SK-N-SH treated with all-trans-retinoic acid at 6 μM for 48 hours (cell line): Measurements from ENCODE around the gene CD79A.

ENCODE experiments used
- BACH2 ChIP-seq: fragments of 250-450 bp; sonication (Bioruptor Pico); IDR thresholded peaks from 2 replicates; pipeline ENCODE4 v1.9.0; 2021; ENCODE audit warnings: mild to moderate bottlenecking, borderline replicate concordance
- ISL1 ChIP-seq: fragments of 250-450 bp; sonication (Bioruptor Pico); IDR thresholded peaks from 2 replicates; pipeline ENCODE4 v2.1.2; 2022; ENCODE audit warnings: mild to moderate bottlenecking, moderate library complexity
- TOX ChIP-seq: fragments of 250-450 bp; sonication (Bioruptor Pico); IDR thresholded peaks from 2 replicates; pipeline ENCODE4 v1.8.0; 2021; ENCODE audit warnings: mild to moderate bottlenecking, moderate library complexity, borderline replicate concordance
- ZFP30 ChIP-seq: fragments of 450-650 bp; formaldehyde crosslinking; IDR thresholded peaks from 2 replicates; pipeline ENCODE4 v1.5.0; 2022; ENCODE audit warnings: mild to moderate bottlenecking, moderate library complexity
- ZNF565 ChIP-seq: fragments of 450-650 bp; formaldehyde crosslinking; conservative IDR thresholded peaks from 2 replicates; pipeline ENCODE4 v1.5.0; 2020; ENCODE audit warnings: low read depth, mild to moderate bottlenecking, moderate library complexity
- ZNF70 ChIP-seq: fragments of 450-650 bp; formaldehyde crosslinking; IDR thresholded peaks from 2 replicates; pipeline ENCODE4 v1.5.0; 2020; ENCODE audit warnings: mild to moderate bottlenecking, moderate library complexity
- TF ChIP-seq, protein P1 (sequence below): fragments of 250-450 bp; sonication (Bioruptor Pico); IDR thresholded peaks from 2 replicates; pipeline ENCODE4 v1.8.0; 2020; ENCODE audit warnings: mild to moderate bottlenecking, moderate library complexity, borderline replicate concordance

- TF ChIP-seq BACH2 (CRISPR knock-in tag) (no peak), ZNF70 (no peak), ZNF565 (CRISPR knock-in tag) (no peak), ISL1 (CRISPR knock-in tag) (no peak), ZFP30 (CRISPR knock-in tag) (no peak), TOX (CRISPR knock-in tag) (no peak)
- TF ChIP-seq, protein P1, sequence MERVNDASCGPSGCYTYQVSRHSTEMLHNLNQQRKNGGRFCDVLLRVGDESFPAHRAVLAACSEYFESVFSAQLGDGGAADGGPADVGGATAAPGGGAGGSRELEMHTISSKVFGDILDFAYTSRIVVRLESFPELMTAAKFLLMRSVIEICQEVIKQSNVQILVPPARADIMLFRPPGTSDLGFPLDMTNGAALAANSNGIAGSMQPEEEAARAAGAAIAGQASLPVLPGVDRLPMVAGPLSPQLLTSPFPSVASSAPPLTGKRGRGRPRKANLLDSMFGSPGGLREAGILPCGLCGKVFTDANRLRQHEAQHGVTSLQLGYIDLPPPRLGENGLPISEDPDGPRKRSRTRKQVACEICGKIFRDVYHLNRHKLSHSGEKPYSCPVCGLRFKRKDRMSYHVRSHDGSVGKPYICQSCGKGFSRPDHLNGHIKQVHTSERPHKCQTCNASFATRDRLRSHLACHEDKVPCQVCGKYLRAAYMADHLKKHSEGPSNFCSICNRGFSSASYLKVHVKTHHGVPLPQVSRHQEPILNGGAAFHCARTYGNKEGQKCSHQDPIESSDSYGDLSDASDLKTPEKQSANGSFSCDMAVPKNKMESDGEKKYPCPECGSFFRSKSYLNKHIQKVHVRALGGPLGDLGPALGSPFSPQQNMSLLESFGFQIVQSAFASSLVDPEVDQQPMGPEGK (CRISPR knock-in tag), result no peak
These were observed 27.2 kb downstream of the CD79A start for GRCh38 chr19:41904118-41904870.
